Activated T-helper 2 cell treated with anti-CD3 and anti-CD28 coated beads, Interferon-gamma antibody, Interleukin-2, Interleukin-4, amounts not matched to agents 10 μg/mL and 5 μg/mL and 100 μg/mL, durations not matched to agents 14 hours and 24 hours and 36 hours (primary cell): ENCODE measurements around the gene PRR5L. TPM values are rescaled to one million over a fixed set of nuclear protein-coding genes. Genes with fewer than 3 reads are reported as not detected.

Experiments used
- DNase-seq: peaks from one replicate; pipeline ENCODE4 v3.0.0; 2021; ENCODE audit warnings: low spot score
- H3K27ac Mint-ChIP-seq: one replicate; pipeline ENCODE4 v1.8.0; 2021; ENCODE audit warnings: mixed read lengths
- H3K27me3 Mint-ChIP-seq: one replicate; pipeline ENCODE4 v1.8.0; 2021; ENCODE audit warnings: low read depth, mixed read lengths
- H3K36me3 Mint-ChIP-seq: one replicate; pipeline ENCODE4 v1.8.0; 2021; ENCODE audit warnings: low read depth, mixed read lengths
- H3K4me1 Mint-ChIP-seq: one replicate; pipeline ENCODE4 v1.8.0; 2021; ENCODE audit warnings: low read depth, mixed read lengths
- H3K4me3 Mint-ChIP-seq: one replicate; pipeline ENCODE4 v1.8.0; 2021; ENCODE audit warnings: low read depth, mild to moderate bottlenecking, moderate library complexity, mixed read lengths
- H3K9me3 Mint-ChIP-seq: one replicate; pipeline ENCODE4 v1.8.0; 2021; ENCODE audit warnings: mixed read lengths
- intact Hi-C: fragments of 100-400 bp; cut with micrococcal nuclease; formaldehyde crosslinking; loops from one replicate; pipeline ENCODE4 v1.15.1; 2023
- total RNA-seq: library from RNA; stranded (reverse); gene quantifications from 2 replicates; pipeline ENCODE4 v1.2.3, GENCODE V29; 2022

Gene PRR5L
- total RNA-seq, 1 donor from 2014 or later: 23.4 TPM

- Mint-ChIP-seq H3K27me3 (peaks cover 46% of the 10 kb centered on the region), H3K9me3 (no peaks in the 10 kb centered on the region), H3K36me3 (no peaks in the 10 kb centered on the region), H3K27ac (no peak overlapping the region), H3K4me1 (peaks cover 21% of the 10 kb centered on the region), H3K4me3 (no peak overlapping the region)
- DNase-seq: no peak
- intact Hi-C loops: loop anchor here (5.0 kb wide), 1 partner anchor 35 kb away; no protein-coding TSS in a partner anchor
These were observed 46.2 kb downstream of the PRR5L start for GRCh38 chr11:36342327-36342726.

DNA sequence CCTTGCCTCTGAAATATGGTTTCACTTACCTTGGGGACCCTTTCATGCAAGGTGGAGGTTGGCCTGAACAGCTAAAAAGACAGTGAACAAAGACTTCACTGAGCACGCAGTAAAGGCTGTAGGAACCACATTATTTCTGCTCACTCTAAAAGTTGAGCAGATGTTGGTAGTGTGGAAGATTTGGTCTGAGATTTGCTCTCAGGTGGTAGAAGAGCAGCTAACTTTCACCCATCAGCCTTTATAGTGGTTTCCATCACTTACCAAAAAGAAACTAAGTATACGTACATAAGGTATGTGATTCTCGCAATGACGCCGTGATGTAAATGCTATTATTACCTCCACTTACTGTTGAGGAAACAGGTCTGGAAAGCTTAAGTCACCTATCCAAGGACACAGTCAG is 47.3 kb downstream of the PRR5L start:
- Mint-ChIP-seq H3K27ac (peak overlapping the region; percentile 76), H3K36me3 (no peaks in the 10 kb centered on the region), H3K4me3 (peak overlapping the region; percentile 31), H3K27me3 (peaks cover 44% of the 10 kb centered on the region), H3K4me1 (peaks cover 26% of the 10 kb centered on the region), H3K9me3 (no peaks in the 10 kb centered on the region)
- no peak for DNase-seq
- intact Hi-C loops: loop anchor here (1.0 to 5.0 kb wide), 2 partner anchors 11 to 36 kb away; no protein-coding TSS in a partner anchor

- Mint-ChIP-seq H3K4me1 (peaks cover 31% of the 10 kb centered on the region), H3K9me3 (no peaks in the 10 kb centered on the region), H3K36me3 (no peaks in the 10 kb centered on the region), H3K27me3 (peaks cover 39% of the 10 kb centered on the region), H3K27ac (no peak overlapping the region), H3K4me3 (no peak overlapping the region)
- no peak for DNase-seq
- intact Hi-C loops: no loop called here
These were observed 49.0 kb downstream of the PRR5L start for GRCh38 chr11:36345084-36345511.

- Mint-ChIP-seq H3K36me3 (no peaks in the 10 kb centered on the region), H3K4me1 (peaks cover 32% of the 10 kb centered on the region), H3K27ac (no peak overlapping the region), H3K4me3 (no peak overlapping the region), H3K27me3 (peaks cover 33% of the 10 kb centered on the region), H3K9me3 (no peaks in the 10 kb centered on the region)
- no peak for DNase-seq
- intact Hi-C loops: no loop called here
These were observed 49.5 kb downstream of the PRR5L start for GRCh38 chr11:36345535-36346141.

DNA sequence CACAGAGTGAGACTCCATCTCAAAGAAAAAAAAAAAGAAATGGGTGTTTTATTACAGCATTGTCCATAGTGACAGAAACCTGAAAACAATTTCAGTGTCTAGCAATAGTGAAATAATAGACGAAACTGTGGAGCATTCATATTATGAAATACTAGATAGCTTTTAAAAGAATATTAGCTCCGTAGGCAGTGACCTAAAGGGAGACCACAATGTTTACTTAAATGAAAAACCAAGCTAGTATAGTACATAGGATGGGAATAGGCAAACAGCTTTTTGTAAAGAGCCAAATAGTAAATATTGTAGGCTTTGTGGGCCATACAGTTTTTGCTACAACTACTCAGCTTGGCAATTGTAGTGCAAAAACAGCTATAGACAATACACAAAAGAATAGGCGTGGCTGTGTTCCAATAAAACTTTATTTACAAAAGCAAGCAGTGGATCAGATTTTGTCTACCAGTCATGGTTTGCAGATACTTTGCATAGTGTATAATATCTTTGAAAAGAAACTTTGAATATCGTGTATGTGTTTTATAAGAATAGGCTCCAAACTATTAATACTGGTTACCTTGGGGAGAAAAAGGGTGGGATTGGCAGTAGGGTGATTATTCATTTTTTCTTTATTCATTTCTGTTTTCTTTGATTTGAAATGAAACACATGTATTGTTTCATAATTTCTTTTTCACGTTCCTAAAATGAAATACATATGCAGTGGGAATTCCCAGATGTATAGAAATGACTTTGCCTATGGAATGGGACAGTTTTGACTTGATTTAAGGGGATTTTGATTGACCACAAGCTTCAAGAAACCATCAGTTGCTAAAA is 50.7 kb downstream of the PRR5L start:
- Mint-ChIP-seq H3K9me3 (no peaks in the 10 kb centered on the region), H3K4me3 (no peak overlapping the region), H3K4me1 (peaks cover 32% of the 10 kb centered on the region), H3K27ac (no peak overlapping the region), H3K36me3 (no peaks in the 10 kb centered on the region), H3K27me3 (peaks cover 31% of the 10 kb centered on the region)
- intact Hi-C loops: no loop called here
- DNase-seq: no peak

- Mint-ChIP-seq H3K4me3 (no peak overlapping the region), H3K36me3 (no peaks in the 10 kb centered on the region), H3K4me1 (peaks cover 35% of the 10 kb centered on the region)
These were observed 51.4 kb downstream of the PRR5L start for GRCh38 chr11:36347384-36347906.

GRCh38 chr11:36349351-36350136 is 53.5 kb downstream of the PRR5L start:
- Mint-ChIP-seq H3K9me3 (no peaks in the 10 kb centered on the region), H3K36me3 (no peaks in the 10 kb centered on the region), H3K27me3 (peaks cover 15% of the 10 kb centered on the region), H3K4me3 (no peak overlapping the region), H3K27ac (peak overlapping the region; percentile 23), H3K4me1 (peaks cover 44% of the 10 kb centered on the region)
- DNase-seq: no peak
- intact Hi-C loops: loop anchor here (5.0 kb wide), 1 partner anchor 208 kb away; no protein-coding TSS in a partner anchor

More at GRCh38 chr11:36347384-36347906, 51.4 kb downstream of the PRR5L start:
- DNase-seq: no peak
- Mint-ChIP-seq H3K27me3 (peaks cover 28% of the 10 kb centered on the region), H3K27ac (peak overlapping the region; percentile 44), H3K9me3 (no peaks in the 10 kb centered on the region)
- intact Hi-C loops: no loop called here

GRCh38 chr11:36350137-36350513 is 54.0 kb downstream of the PRR5L start:
- peak overlapping the region; percentile 23 for H3K27ac Mint-ChIP-seq
- H3K9me3 Mint-ChIP-seq: no peaks in the 10 kb centered on the region
- no peaks in the 10 kb centered on the region for H3K36me3 Mint-ChIP-seq
- intact Hi-C loops: loop anchor here (5.0 kb wide), 1 partner anchor 207 kb away; no protein-coding TSS in a partner anchor
- H3K27me3 Mint-ChIP-seq: peaks cover 12% of the 10 kb centered on the region
- DNase-seq: no peak
- peaks cover 50% of the 10 kb centered on the region for H3K4me1 Mint-ChIP-seq
- no peak overlapping the region for H3K4me3 Mint-ChIP-seq

GRCh38 chr11:36352922-36353321 is 56.8 kb downstream of the PRR5L start:
- H3K36me3 Mint-ChIP-seq: no peaks in the 10 kb centered on the region
- H3K27ac Mint-ChIP-seq: peak overlapping the region; percentile 2
- H3K9me3 Mint-ChIP-seq: no peaks in the 10 kb centered on the region
- peak; percentile 55 for DNase-seq
- H3K4me3 Mint-ChIP-seq: no peak overlapping the region
- peaks cover 5% of the 10 kb centered on the region for H3K27me3 Mint-ChIP-seq
- H3K4me1 Mint-ChIP-seq: peaks cover 64% of the 10 kb centered on the region
- intact Hi-C loops: loop anchor here (2.0 to 5.0 kb wide), 2 partner anchors 90 to 204 kb away; no protein-coding TSS in a partner anchor

DNA sequence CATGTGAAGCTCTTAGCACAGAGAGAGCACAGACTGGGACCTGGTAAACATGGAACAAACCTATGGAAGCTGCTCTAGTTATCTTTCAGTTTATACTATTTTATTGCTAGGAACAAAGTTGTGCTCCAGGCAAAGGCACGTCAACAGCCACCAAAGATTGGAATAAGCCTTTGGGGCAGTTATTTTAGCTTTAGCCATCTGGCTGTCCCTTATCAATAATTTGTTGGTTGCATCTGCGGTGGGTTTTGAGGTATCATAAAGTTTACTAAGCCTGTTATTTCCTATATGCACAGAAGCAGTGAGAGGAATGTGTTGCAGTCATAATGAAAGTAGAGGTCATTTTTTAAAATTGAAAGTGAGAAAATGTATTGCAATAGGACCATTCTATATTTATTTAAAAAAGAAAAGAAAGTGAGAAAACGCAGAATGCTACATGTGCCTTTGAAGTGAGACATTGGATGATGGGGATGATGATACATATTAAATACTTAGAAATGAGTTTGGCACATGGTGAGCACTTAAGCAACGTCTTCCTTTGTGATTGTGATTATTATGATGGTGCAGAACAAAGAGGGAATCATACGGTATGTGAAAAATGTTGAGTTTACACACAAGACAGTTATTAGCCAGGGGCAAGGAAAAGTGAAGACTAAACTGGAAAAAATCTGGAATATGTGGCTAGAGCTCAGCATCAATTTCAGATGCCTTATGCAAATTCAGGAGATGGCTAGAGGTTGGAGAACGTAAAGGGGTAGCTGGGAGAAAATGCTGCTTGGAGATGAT is 58.3 kb downstream of the PRR5L start:
- Mint-ChIP-seq H3K4me1 (peaks cover 65% of the 10 kb centered on the region), H3K9me3 (no peaks in the 10 kb centered on the region), H3K4me3 (peak overlapping the region; percentile 1), H3K36me3 (no peaks in the 10 kb centered on the region), H3K27ac (peak overlapping the region; percentile 15), H3K27me3 (peaks cover 3% of the 10 kb centered on the region)
- intact Hi-C loops: loop anchor here (1.0 to 5.0 kb wide), 9 partner anchors 11 to 203 kb away; no protein-coding TSS in a partner anchor
- no peak for DNase-seq

GRCh38 chr11:36356201-36356600 is 60.1 kb downstream of the PRR5L start:
- intact Hi-C loops: no loop called here
- Mint-ChIP-seq H3K9me3 (no peaks in the 10 kb centered on the region), H3K27me3 (peaks cover 3% of the 10 kb centered on the region), H3K36me3 (no peaks in the 10 kb centered on the region), H3K4me1 (peaks cover 68% of the 10 kb centered on the region), H3K4me3 (no peak overlapping the region), H3K27ac (no peak overlapping the region)
- DNase-seq: no peak

DNA sequence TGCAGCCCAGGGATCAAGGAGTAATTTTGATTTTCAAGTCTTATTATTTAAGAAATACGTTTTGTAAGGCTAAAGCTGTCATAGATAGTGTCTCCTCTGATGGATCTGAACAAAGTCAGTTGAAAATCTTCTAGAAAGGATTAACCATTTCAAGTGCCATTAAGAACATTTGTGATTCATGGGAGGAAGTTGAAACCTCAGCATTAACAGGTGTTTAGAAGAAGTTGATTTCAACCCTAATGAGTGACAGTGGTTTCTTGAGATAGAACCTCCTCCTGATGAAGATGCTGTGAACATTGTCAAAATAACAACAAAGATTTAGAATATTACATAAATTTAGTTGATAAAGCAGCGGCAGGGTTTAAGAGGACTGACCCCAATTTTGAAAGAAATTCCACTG is 61.7 kb downstream of the PRR5L start:
- Mint-ChIP-seq H3K27ac (no peak overlapping the region), H3K4me3 (no peak overlapping the region), H3K27me3 (peaks cover 6% of the 10 kb centered on the region)

More for the DNA sequence above, 61.7 kb downstream of the PRR5L start:
- DNase-seq: no peak
- no peaks in the 10 kb centered on the region for H3K9me3 Mint-ChIP-seq
- peaks cover 72% of the 10 kb centered on the region for H3K4me1 Mint-ChIP-seq
- H3K36me3 Mint-ChIP-seq: no peaks in the 10 kb centered on the region
- intact Hi-C loops: no loop called here
